GM19193 (cell line): ENCODE data around the gene TPD52L1.

Source experiments
- POLR2A ChIP-seq: IDR thresholded peaks from 4 replicates; pipeline ENCODE4 v1.6.1; 2011; ENCODE audit not compliant: insufficient read depth, insufficient read length; ENCODE audit errors: extremely low read depth

The TPD52L1 gene

DNA sequence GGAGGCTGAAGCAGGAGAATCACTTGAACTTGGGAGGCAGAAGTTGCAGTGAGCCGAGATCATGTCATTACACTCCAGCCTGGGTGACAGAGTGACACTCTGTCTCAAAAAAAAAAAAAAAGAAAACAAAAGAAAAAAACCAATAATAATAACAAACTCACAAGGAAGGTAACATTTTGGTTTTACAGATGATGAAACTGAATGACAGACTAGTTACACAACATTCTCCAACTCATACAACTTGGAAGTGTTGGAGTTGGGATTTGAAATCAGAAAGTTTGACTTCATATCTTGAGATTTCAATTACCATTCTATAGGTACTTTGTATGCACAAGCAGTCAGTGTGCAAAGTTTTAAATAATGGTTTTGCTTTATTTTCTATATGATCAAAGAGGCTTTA, 10.2 kb downstream of the TPD52L1 start:
- no peak for TF ChIP-seq POLR2A

DNA sequence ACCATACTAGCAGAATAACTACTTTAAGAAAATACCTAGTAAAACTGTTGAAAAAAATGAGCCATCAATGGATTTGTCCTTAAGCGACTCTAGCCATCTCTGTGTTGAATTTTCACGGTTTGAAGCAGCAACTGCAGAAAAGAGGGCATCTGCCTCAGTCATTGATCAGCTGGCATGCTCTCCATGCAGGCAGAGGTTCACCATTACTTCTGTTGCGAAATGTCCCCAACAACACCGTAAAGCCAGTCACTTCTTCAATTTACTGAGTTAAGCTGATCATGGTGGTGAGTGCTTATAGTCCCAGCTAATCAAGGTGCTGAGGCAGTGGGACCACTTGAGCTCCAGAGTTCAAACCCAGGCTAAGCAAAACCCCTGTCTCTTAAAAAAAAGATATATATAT, 11.1 kb downstream of the TPD52L1 start:
- TF ChIP-seq POLR2A, result no peak

GRCh38 chr6:125165256-125165655, 11.7 kb downstream of the TPD52L1 start:
- TF ChIP-seq POLR2A, result no peak

- no peak for TF ChIP-seq POLR2A
Measured at GRCh38 chr6:125165776-125166175, 12.2 kb downstream of the TPD52L1 start.

- TF ChIP-seq POLR2A, result no peak
Measured at GRCh38 chr6:125166711-125167110, 13.1 kb downstream of the TPD52L1 start.

GRCh38 chr6:125167579-125167978, 14.0 kb downstream of the TPD52L1 start:
- no peak for TF ChIP-seq POLR2A

DNA sequence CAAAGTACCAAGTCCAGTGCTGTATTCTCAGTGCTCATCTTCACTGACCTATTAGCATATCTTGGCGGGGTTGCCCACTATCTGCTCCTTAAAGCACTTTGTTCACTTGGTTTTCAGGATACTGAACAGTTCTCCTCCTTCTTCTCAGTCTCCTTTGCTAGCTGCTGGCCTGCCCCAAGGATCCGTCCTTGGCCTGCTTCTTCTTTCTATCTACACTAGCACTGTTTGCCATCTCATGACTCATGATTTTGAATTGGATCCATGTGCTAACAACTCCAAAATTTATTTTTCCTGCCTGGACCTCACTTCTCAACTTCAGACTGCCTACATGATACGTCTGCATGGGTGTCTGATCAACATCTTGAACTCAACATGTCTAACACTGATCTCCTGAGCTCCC, 15.5 kb downstream of the TPD52L1 start:
- no peak for TF ChIP-seq POLR2A

DNA sequence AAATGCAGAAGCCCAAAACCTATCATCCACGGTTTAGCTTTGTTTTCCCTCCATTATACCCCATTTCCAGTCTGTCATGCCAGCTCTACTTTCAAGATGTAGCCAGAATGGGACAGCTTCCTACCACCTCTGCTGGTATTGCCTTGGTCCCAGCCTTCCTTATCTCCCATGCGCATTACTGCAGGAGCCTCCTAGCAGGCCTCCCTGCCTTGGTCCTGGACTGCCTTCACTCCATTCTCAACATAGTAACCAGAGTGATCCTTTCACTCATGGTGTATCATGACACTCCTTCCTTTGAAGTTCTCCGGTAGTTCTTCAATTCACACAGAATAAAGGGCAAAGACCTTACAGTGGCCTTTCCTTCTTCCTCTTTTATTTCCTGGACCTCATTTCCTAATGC, 15.9 kb downstream of the TPD52L1 start:
- TF ChIP-seq POLR2A, result no peak

- no peak for TF ChIP-seq POLR2A
Measured at GRCh38 chr6:125170376-125170775, 16.8 kb downstream of the TPD52L1 start.

DNA sequence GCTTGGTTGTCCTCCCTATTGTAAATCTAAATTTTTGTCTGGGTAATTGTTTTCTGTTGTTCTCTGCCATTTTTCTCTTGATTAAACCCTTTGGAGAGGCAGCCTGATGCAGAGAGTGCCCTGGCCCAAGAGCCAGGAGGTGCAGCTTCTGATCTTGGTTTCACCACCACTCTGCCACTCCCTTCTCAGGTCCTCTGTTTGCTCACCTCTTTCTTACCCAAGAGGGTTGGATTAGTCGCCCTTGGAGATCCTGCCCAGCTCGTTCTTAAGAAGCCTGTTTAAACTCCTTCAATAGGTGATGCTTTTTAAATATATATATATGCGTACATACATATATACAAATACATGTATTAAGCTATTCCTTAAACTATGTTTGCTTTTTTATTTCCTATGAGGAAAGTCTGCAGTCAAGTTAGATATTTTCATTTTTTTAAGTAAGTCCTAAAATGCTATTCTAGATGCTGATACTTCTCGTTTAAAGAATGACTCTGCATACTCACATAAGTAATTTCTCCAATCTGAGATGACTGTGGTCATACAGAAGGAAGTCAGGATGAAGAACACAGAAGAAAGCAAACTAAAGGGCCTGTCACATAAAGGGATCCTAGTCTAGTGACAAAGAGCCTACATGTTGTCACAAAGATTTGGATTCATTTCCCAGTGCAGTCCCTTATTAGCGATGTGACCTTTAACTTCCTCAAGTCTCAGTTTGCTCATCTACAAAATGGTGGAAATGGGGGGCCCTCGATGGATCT, 19.9 kb downstream of the TPD52L1 start:
- TF ChIP-seq POLR2A, result no peak

DNA sequence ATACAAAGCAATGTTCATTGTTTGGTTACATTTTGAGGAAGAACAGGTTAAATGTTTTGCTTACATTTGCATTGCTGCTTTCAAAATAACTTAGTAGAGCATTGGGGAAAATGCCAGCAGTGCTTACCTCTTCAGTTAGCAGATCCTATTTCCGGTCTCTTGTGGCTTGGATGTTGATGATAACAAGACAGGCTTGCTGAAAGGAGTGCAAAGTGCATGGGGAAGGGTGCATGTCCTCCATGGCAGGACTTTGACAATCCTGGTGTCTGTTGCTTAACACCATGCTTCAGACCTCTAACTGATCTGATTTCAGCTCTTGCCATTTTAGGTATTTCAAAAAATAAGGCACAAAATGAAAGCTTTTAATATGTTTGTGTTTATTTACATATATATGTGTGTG, 21.1 kb downstream of the TPD52L1 start:
- TF ChIP-seq POLR2A, result no peak

DNA sequence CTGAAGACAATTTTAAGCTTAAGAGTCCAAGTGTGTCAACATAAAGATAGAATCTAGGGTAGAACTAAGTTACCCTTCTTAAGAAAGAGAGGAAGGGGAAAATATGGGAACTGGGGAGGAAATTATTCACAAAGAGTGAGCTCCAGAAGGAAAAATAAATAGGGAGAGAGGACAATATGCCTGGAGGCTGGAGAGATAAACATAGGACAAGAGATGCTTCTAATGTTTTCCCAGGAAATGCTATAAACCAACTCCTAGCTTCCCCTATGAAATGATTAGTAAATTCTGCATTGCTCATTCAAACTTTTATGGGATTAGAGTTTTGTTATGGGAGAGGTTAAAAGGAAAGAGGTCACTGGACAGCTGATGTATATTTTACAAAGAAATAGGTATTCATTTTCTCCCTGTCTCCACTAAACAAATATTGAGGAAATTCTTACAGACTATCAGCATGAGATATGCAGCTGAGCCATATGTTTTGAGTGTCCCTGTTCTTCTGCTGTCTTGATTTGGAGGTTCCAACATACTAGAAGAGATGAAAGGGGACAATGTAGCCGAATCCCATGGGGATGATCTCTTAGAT, 22.0 kb downstream of the TPD52L1 start:
- no peak for TF ChIP-seq POLR2A

GRCh38 chr6:125182237-125183008, 28.9 kb downstream of the TPD52L1 start:
- no peak for TF ChIP-seq POLR2A

GRCh38 chr6:125183391-125183790, 29.8 kb downstream of the TPD52L1 start:
- TF ChIP-seq POLR2A, result no peak

DNA sequence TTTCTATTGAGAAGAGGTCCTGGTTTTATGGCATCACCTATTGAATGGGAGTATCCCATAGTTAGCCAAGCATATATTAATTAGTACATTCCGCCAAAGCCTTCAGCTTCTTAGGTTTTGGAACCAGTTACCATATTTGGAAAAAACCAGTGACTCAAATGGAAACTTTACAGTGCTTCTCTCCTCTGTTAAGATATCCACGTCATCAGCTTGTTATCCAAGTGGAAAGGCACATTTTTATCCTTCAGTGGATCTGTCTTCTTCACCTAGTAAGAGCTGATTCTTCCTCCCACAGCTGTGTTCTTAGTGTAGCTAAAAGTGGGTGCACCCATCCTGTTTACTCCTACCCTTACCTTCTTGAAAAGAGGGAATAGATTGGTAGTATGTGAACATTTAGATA, 34.5 kb downstream of the TPD52L1 start:
- TF ChIP-seq POLR2A, result no peak

GRCh38 chr6:125188594-125189203, 35.1 kb downstream of the TPD52L1 start:
- no peak for TF ChIP-seq POLR2A

DNA sequence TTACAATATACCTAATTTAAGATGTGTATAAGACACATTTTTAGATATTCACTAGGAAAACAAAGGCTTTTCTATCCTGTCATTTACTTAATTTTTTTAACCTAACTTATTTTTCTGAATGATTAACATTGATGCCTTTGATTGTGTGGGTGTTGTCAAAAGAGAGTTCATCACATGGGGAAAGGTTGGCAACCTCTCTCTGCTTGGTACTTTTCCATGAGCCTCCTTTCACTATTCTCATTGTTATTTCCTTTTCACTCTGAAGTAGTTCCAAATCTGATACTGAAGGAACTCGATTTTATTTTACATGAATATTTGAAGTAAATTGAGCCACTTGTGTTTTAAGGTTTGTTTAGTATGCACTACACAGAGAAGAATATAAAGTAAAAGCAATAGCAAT, 35.9 kb downstream of the TPD52L1 start:
- no peak for TF ChIP-seq POLR2A
